PC-9 (cell line): Measurements from ENCODE around the gene SPRY2. TPM values are rescaled to one million over a fixed set of nuclear protein-coding genes. Genes with fewer than 3 reads are reported as not detected.

ENCODE experiments used
- BruUV-seq: library from RNA; stranded (reverse); fragments of 400-500 nt; replicated peaks from 2 replicates; lab custom pipeline; 2021; lab: Mats Ljungman, UMichigan
- CTCF ChIA-PET: fragments of 300-600 bp; sonication (Branson Sonifier 250); formaldehyde crosslinking; loops from one replicate; lab custom pipeline; 2022; ENCODE audit warnings: antibody characterized with exemption; lab: Charles Lee
- POLR2A ChIA-PET: fragments of 300-600 bp; sonication (Branson Sonifier 250); formaldehyde crosslinking; loops from one replicate; lab custom pipeline; 2022; ENCODE audit warnings: antibody characterized with exemption; ENCODE audit not compliant: unreplicated experiment; lab: Charles Lee
- DNase-seq, 2 experiments: peaks; one replicate each; pipeline versions ENCODE4 v3.0.0 to v3.0.0-alpha.2; 2015 to 2022; ENCODE audit warnings: mixed read lengths in 1 of 2
- H2AFZ ChIP-seq: fragments of 200-600 bp; sonication (generic); 2 replicates; pipeline ENCODE4 v1.8.1; 2017; ENCODE audit warnings: antibody characterized with exemption
- H3F3A ChIP-seq: fragments of 200-600 bp; sonication (generic); 2 replicates; pipeline ENCODE4 v1.8.1; 2017; ENCODE audit warnings: antibody characterized with exemption, mild to moderate bottlenecking, low read depth; ENCODE audit not compliant: insufficient read depth
- H3K27ac ChIP-seq: fragments of 200-600 bp; sonication (generic); 2 replicates; pipeline ENCODE4 v1.6.1; 2016; ENCODE audit warnings: mixed run types
- H3K27me3 ChIP-seq: fragments of 200-600 bp; sonication (generic); 2 replicates; pipeline ENCODE4 v1.6.1; 2016; ENCODE audit warnings: low read depth, mixed run types; ENCODE audit not compliant: insufficient read depth
- H3K36me3 ChIP-seq: fragments of 200-600 bp; sonication (generic); 2 replicates; pipeline ENCODE4 v1.6.1; 2016; ENCODE audit warnings: low read depth, mixed run types
- H3K4me1 ChIP-seq: fragments of 200-600 bp; sonication (generic); replicated peaks from 2 replicates; pipeline ENCODE4 v1.6.1; 2016; ENCODE audit warnings: mixed run types; ENCODE audit not compliant: insufficient read depth
- H3K4me2 ChIP-seq: fragments of 200-600 bp; sonication (generic); 2 replicates; pipeline ENCODE4 v1.6.1; 2017; ENCODE audit warnings: mixed run types
- H3K4me3 ChIP-seq: fragments of 200-600 bp; sonication (generic); 2 replicates; pipeline ENCODE4 v1.6.1; 2016; ENCODE audit warnings: mixed run types
- H3K79me2 ChIP-seq: fragments of 200-600 bp; sonication (generic); 2 replicates; pipeline ENCODE4 v1.6.1; 2017; ENCODE audit warnings: low read depth, mixed run types
- H3K9me2 ChIP-seq: fragments of 200-600 bp; sonication (generic); 2 replicates; pipeline ENCODE4 v1.8.1; 2017; ENCODE audit warnings: mild to moderate bottlenecking; ENCODE audit not compliant: insufficient read depth
- H3K9me3 ChIP-seq: fragments of 200-600 bp; sonication (generic); 2 replicates; pipeline ENCODE4 v1.8.1; 2016; ENCODE audit warnings: low read depth; ENCODE audit not compliant: insufficient read depth
- H4K20me1 ChIP-seq: fragments of 200-600 bp; sonication (generic); 2 replicates; pipeline ENCODE4 v1.8.1; 2017; ENCODE audit not compliant: insufficient read depth
- CTCF ChIP-seq: fragments of 200-600 bp; sonication (generic); conservative IDR thresholded peaks from 2 replicates; pipeline ENCODE4 v1.6.1; 2017; ENCODE audit warnings: mixed run types, antibody characterized with exemption, mild to moderate bottlenecking, moderate library complexity
- EZH2 ChIP-seq: fragments of 200-600 bp; sonication (generic); IDR thresholded peaks from 2 replicates; pipeline ENCODE4 v1.8.0; 2017; ENCODE audit warnings: antibody characterized with exemption, low read depth
- intact Hi-C: fragments of 100-400 bp; cut with micrococcal nuclease; formaldehyde crosslinking; loops from one replicate; pipeline ENCODE4 v1.10.0; 2022; ENCODE audit not compliant: unreplicated experiment
- total RNA-seq: library from RNA; stranded (reverse); gene quantifications from 2 replicates; pipeline ENCODE4 v1.2.3, GENCODE V29; 2021

The SPRY2 gene
- total RNA-seq, 1 experiment from 2014 or later: 13.4 TPM

DNA sequence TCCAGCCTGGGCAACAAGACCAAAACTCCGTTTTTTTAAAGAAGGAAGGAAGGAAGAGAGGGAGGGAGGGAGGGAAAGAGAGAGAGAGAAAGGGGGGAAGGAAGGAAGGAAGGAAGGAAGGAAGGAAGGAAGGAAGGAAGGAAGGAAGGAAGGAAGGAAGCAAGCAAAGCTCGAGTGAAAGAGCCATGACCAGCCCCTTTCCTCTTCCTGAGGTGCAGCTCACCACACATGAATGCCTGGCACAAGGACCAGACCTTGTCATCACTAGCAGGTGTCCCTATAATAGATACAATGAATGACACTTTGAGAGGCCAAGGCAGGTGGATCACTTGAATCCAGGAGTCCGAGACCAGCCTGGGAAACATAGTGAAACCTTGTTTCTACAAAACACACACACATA, 31.0 kb downstream of the SPRY2 start:
- Histone ChIP-seq H3F3A (no peaks in the 10 kb centered on the region), H3K9me3 (no peaks in the 10 kb centered on the region), H4K20me1 (no peaks in the 10 kb centered on the region), H3K79me2 (no peaks in the 10 kb centered on the region), H3K4me1 (no peaks in the 10 kb centered on the region), H2AFZ (no peak overlapping the region), H3K27me3 (no peaks in the 10 kb centered on the region), H3K4me2 (no peak overlapping the region), H3K4me3 (no peak overlapping the region), H3K27ac (no peak overlapping the region), H3K36me3 (no peaks in the 10 kb centered on the region), H3K9me2 (no peaks in the 10 kb centered on the region)
- no TSS peak for BruUV-seq
- intact Hi-C loops: no loop called here
- ChIA-PET POLR2A (no interaction called here), CTCF (no interaction called here)
- TF ChIP-seq EZH2: no peak
- no peak for TF ChIP-seq CTCF
- DNase-seq: no peak

DNA sequence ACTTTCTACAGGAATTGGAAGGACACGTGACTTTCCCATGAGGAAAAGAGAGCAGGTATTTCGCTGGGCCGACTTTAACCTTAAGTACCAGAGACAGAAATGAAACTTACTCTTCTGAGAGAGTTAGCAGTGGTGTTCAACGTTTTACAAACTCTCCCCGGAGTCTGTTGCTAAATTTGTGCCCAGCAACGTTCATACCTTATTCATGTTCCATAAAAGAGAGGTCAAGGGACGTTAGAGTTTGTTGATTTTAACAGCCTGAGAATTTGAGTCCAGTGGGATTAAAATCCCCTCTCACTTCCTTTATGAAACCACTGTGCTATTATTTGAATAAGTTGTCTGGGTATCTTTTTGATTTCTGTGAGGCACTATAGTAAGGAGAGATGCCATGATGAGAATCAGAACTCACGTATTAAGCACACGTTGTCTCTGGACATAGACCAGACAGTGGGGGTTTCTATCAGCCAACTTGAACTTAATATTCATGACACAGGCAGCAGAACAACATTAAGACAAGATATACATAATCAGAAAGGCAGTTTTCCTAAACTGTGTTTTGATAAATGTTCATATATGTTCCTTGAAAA, 33.4 kb downstream of the SPRY2 start:
- TF ChIP-seq CTCF (no peak), EZH2 (no peak)
- no peaks in the 10 kb centered on the region for H3K36me3 ChIP-seq
- no peak overlapping the region for H3K4me3 ChIP-seq
- no peaks in the 10 kb centered on the region for H3K9me2 ChIP-seq
- H2AFZ ChIP-seq: peak overlapping the region; percentile 57; the same call in 1 of the 2 replicates
- H3K79me2 ChIP-seq: no peaks in the 10 kb centered on the region
- H3K9me3 ChIP-seq: no peaks in the 10 kb centered on the region
- CTCF ChIA-PET: no interaction called here
- POLR2A ChIA-PET: no interaction called here
- DNase-seq: no peak
- no peaks in the 10 kb centered on the region for H3K27me3 ChIP-seq
- no peak overlapping the region for H3K27ac ChIP-seq
- intact Hi-C loops: no loop called here
- BruUV-seq: no TSS peak
- H4K20me1 ChIP-seq: no peaks in the 10 kb centered on the region
- H3K4me1 ChIP-seq: no peaks in the 10 kb centered on the region
- H3F3A ChIP-seq: no peaks in the 10 kb centered on the region
- H3K4me2 ChIP-seq: no peak overlapping the region

DNA sequence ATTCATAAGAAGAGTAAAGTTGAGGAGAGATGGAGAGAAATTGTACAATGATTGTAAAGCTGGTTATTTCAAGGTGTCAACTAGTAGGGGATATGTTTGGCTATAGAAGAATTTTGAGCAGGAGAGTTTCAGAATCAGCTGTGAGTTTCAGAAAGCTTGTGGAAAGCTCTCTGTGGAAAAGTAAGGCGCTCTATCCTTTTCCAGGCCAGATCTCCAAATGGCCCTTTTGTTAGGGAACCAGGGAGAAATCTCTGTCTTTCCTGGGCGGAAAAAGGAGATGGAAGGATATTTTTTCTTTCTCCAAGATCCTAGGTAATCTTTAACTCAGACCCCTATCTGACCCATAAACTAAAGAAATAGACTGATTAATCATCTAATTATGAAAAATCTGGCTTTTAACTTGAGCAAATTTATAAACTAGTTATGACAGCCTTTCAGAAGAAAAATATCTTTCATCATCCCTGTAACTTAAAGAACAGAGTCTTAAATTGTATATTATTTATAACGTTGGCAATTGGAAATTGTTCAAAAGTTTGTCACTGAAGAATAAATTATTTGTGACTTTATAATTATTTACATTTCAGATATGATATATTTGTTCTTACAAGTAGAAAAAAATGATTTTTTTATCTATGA, 34.5 kb downstream of the SPRY2 start:
- POLR2A ChIA-PET: no interaction called here
- Histone ChIP-seq H3F3A (no peaks in the 10 kb centered on the region), H3K27ac (no peak overlapping the region), H3K9me3 (no peaks in the 10 kb centered on the region), H3K4me1 (no peaks in the 10 kb centered on the region), H3K9me2 (no peaks in the 10 kb centered on the region), H3K79me2 (no peaks in the 10 kb centered on the region), H3K4me3 (no peak overlapping the region), H4K20me1 (no peaks in the 10 kb centered on the region), H3K27me3 (no peaks in the 10 kb centered on the region), H3K36me3 (no peaks in the 10 kb centered on the region), H3K4me2 (no peak overlapping the region), H2AFZ (no peak overlapping the region)
- no peak for DNase-seq
- intact Hi-C loops: no loop called here
- TF ChIP-seq EZH2: no peak
- no peak for TF ChIP-seq CTCF
- no TSS peak for BruUV-seq
- CTCF ChIA-PET: no interaction called here
